MM.1S (cell line): ENCODE results near the gene MTSS2.

Experiments used
- DNase-seq: peaks from one replicate; pipeline ENCODE4 v3.0.0-alpha.2; 2015
- H2AFZ ChIP-seq: fragments of 300-600 bp; sonication (generic); 2 replicates; pipeline ENCODE4 v1.6.0; 2016; ENCODE audit warnings: antibody characterized with exemption, low read length
- H3F3A ChIP-seq: fragments of 300-600 bp; sonication (generic); 2 replicates; pipeline ENCODE4 v1.6.1; 2016; ENCODE audit warnings: mild to moderate bottlenecking, antibody characterized with exemption, low read length, moderate library complexity, mixed read lengths; ENCODE audit not compliant: insufficient read depth
- H3K27ac ChIP-seq: fragments of 300-600 bp; sonication (generic); 2 replicates; pipeline ENCODE4 v1.5.1; 2016; ENCODE audit warnings: mild to moderate bottlenecking, low read length
- H3K27me3 ChIP-seq: fragments of 300-600 bp; sonication (generic); replicated peaks from 2 replicates; pipeline ENCODE4 v1.6.0; 2016; ENCODE audit warnings: low read length; ENCODE audit not compliant: insufficient read depth
- H3K36me3 ChIP-seq: fragments of 300-600 bp; sonication (generic); replicated peaks from 2 replicates; pipeline ENCODE4 v1.6.1; 2016; ENCODE audit warnings: mild to moderate bottlenecking, low read length, mixed read lengths; ENCODE audit not compliant: insufficient read depth
- H3K4me1 ChIP-seq: fragments of 300-600 bp; sonication (generic); 2 replicates; pipeline ENCODE4 v1.6.1; 2016; ENCODE audit warnings: low read length, mixed read lengths
- H3K4me2 ChIP-seq: fragments of 300-600 bp; sonication (generic); 2 replicates; pipeline ENCODE4 v1.6.0; 2016; ENCODE audit warnings: low read depth, low read length
- H3K4me3 ChIP-seq: fragments of 300-600 bp; sonication (generic); 2 replicates; pipeline ENCODE4 v1.5.1; 2016; ENCODE audit warnings: low read length, mixed read lengths
- H3K79me2 ChIP-seq: fragments of 300-600 bp; sonication (generic); 2 replicates; pipeline ENCODE4 v1.6.1; 2016; ENCODE audit warnings: mixed run types, low read length, mixed read lengths
- H3K9ac ChIP-seq: fragments of 300-600 bp; sonication (generic); 2 replicates; pipeline ENCODE4 v1.6.1; 2016; ENCODE audit warnings: low read length, mixed read lengths
- H3K9me2 ChIP-seq: fragments of 300-600 bp; sonication (generic); replicated peaks from 2 replicates; pipeline ENCODE4 v1.6.1; 2016; ENCODE audit warnings: mild to moderate bottlenecking, low read length, mixed read lengths; ENCODE audit not compliant: insufficient read depth
- H3K9me3 ChIP-seq: fragments of 300-600 bp; sonication (generic); replicated peaks from 2 replicates; pipeline ENCODE4 v1.6.1; 2016; ENCODE audit warnings: mild to moderate bottlenecking, low read length, mixed read lengths; ENCODE audit not compliant: insufficient read depth
- H4K20me1 ChIP-seq: fragments of 300-600 bp; sonication (generic); 2 replicates; pipeline ENCODE4 v1.6.1; 2016; ENCODE audit warnings: mild to moderate bottlenecking, low read length, moderate library complexity, mixed read lengths; ENCODE audit not compliant: insufficient read depth
- CTCF ChIP-seq: fragments of 300-600 bp; sonication (generic); IDR thresholded peaks from 2 replicates; pipeline ENCODE4 v1.5.1; 2016; ENCODE audit warnings: antibody characterized with exemption, low read length, mixed read lengths
- EZH2 ChIP-seq: fragments of 300-600 bp; sonication (generic); optimal IDR thresholded peaks from 2 replicates; pipeline ENCODE3; 2017; ENCODE audit warnings: low read depth, mild to moderate bottlenecking, antibody characterized with exemption, low read length, mixed read lengths
- EZH2phosphoT487 ChIP-seq: fragments of 300-600 bp; sonication (generic); IDR thresholded peaks from 2 replicates; pipeline ENCODE4 v1.6.1; 2018; ENCODE audit warnings: antibody characterized with exemption, low read length

MTSS2 gene

GRCh38 chr16:70713824-70714223 lies 28.0 kb upstream of the MTSS2 start:
- no peak overlapping the region for H3K27ac ChIP-seq

GRCh38 chr16:70713342-70713741 lies 27.5 kb upstream of the MTSS2 start:
- no peak overlapping the region for H3K27ac ChIP-seq
- no peak overlapping the region for H3K4me2 ChIP-seq
- no peaks in the 10 kb centered on the region for H4K20me1 ChIP-seq
- no peak for TF ChIP-seq CTCF
- no peak for TF ChIP-seq EZH2phosphoT487
- TF ChIP-seq EZH2 = no peak
- H3K4me3 ChIP-seq = no peak overlapping the region
- no peaks in the 10 kb centered on the region for H3K9me3 ChIP-seq
- H3K4me1 ChIP-seq = no peaks in the 10 kb centered on the region
- DNase-seq = no peak
- H3K9ac ChIP-seq = no peak overlapping the region
- no peaks in the 10 kb centered on the region for H3F3A ChIP-seq
- H3K9me2 ChIP-seq = no peaks in the 10 kb centered on the region
- H2AFZ ChIP-seq = no peak overlapping the region
- H3K27me3 ChIP-seq = no peaks in the 10 kb centered on the region
- H3K79me2 ChIP-seq = no peaks in the 10 kb centered on the region; the same call in 1 of the 2 replicates
- no peaks in the 10 kb centered on the region for H3K36me3 ChIP-seq

More at GRCh38 chr16:70713824-70714223, 28.0 kb upstream of the MTSS2 start:
- H3K36me3 ChIP-seq = no peaks in the 10 kb centered on the region
- H3F3A ChIP-seq = no peaks in the 10 kb centered on the region
- H3K4me1 ChIP-seq = no peaks in the 10 kb centered on the region
- TF ChIP-seq EZH2 (no peak), CTCF (no peak), EZH2phosphoT487 (no peak)
- H3K9me3 ChIP-seq = no peaks in the 10 kb centered on the region
- no peak overlapping the region for H2AFZ ChIP-seq
- DNase-seq = no peak
- H3K4me3 ChIP-seq = no peak overlapping the region
- H3K9me2 ChIP-seq = no peaks in the 10 kb centered on the region
- no peak overlapping the region for H3K4me2 ChIP-seq
- no peaks in the 10 kb centered on the region for H4K20me1 ChIP-seq
- no peaks in the 10 kb centered on the region; the same call in 1 of the 2 replicates for H3K79me2 ChIP-seq
- H3K27me3 ChIP-seq = no peaks in the 10 kb centered on the region
- H3K9ac ChIP-seq = no peak overlapping the region

GRCh38 chr16:70712942-70713341 lies 27.1 kb upstream of the MTSS2 start:
- TF ChIP-seq EZH2phosphoT487 (no peak), CTCF (no peak), EZH2 (no peak)
- Histone ChIP-seq H3K9me3 (no peaks in the 10 kb centered on the region), H3K4me2 (no peak overlapping the region), H3K4me3 (no peak overlapping the region), H3K36me3 (no peaks in the 10 kb centered on the region), H3K9me2 (no peaks in the 10 kb centered on the region), H3K27ac (no peak overlapping the region), H3K4me1 (no peaks in the 10 kb centered on the region), H3F3A (no peaks in the 10 kb centered on the region), H3K27me3 (no peaks in the 10 kb centered on the region), H2AFZ (no peak overlapping the region), H4K20me1 (no peaks in the 10 kb centered on the region), H3K79me2 (no peaks in the 10 kb centered on the region; the same call in 1 of the 2 replicates), H3K9ac (no peak overlapping the region)
- no peak for DNase-seq

- no peaks in the 10 kb centered on the region for H3K36me3 ChIP-seq
- DNase-seq = no peak
- H3K9ac ChIP-seq = no peak overlapping the region
Observed at GRCh38 chr16:70712359-70712758, 26.5 kb upstream of the MTSS2 start.

More at GRCh38 chr16:70712359-70712758, 26.5 kb upstream of the MTSS2 start:
- Histone ChIP-seq H3K4me3 (no peak overlapping the region), H3K9me2 (no peaks in the 10 kb centered on the region), H3K9me3 (no peaks in the 10 kb centered on the region), H3K27ac (no peak overlapping the region), H3F3A (no peaks in the 10 kb centered on the region), H3K4me1 (no peaks in the 10 kb centered on the region), H2AFZ (no peak overlapping the region), H4K20me1 (no peaks in the 10 kb centered on the region), H3K27me3 (no peaks in the 10 kb centered on the region), H3K4me2 (no peak overlapping the region), H3K79me2 (no peaks in the 10 kb centered on the region; the same call in 1 of the 2 replicates)
- TF ChIP-seq EZH2phosphoT487 (no peak), CTCF (no peak), EZH2 (no peak)
